HepG2 (cell line): ENCODE measurements around the gene GLYR1. TPM values are rescaled to one million over a fixed set of nuclear protein-coding genes. Genes with fewer than 3 reads are reported as not detected.
A peak's percentile ranks its signal among the peaks of the same experiment; 100 is the strongest.

ENCODE experiments used
- BCL6 ChIP-seq: IDR thresholded peaks from 2 replicates; pipeline ENCODE4 v1.6.1; 2016; ENCODE audit warnings: missing genetic modification reagents, missing compliant biosample characterization
- BRD4 ChIP-seq: sonication (generic); formaldehyde crosslinking; IDR thresholded peaks from 2 replicates; pipeline ENCODE4 v1.4.0; 2020; ENCODE audit warnings: missing genetic modification reagents
- CEBPG ChIP-seq: IDR thresholded peaks from 2 replicates; pipeline ENCODE4 v1.6.1; 2016
- ERF ChIP-seq: IDR thresholded peaks from 2 replicates; pipeline ENCODE4 v1.6.1; 2018; ENCODE audit warnings: missing biosample characterization, missing genetic modification reagents
- ETV6 ChIP-seq: sonication (generic); formaldehyde crosslinking; conservative IDR thresholded peaks from 2 replicates; pipeline ENCODE4 v1.4.0; 2020; ENCODE audit warnings: missing genetic modification reagents
- HHEX ChIP-seq: IDR thresholded peaks from 2 replicates; pipeline ENCODE4 v1.6.1; 2016; ENCODE audit warnings: control low read depth
- KDM1A ChIP-seq: IDR thresholded peaks from 2 replicates; pipeline ENCODE4 v1.6.1; 2016; ENCODE audit warnings: missing compliant biosample characterization
- KLF12 ChIP-seq: sonication (generic); formaldehyde crosslinking; IDR thresholded peaks from 2 replicates; pipeline ENCODE4 v1.4.0; 2020; ENCODE audit warnings: missing genetic modification reagents, borderline replicate concordance
- MATR3 ChIP-seq: sonication (generic); formaldehyde crosslinking; IDR thresholded peaks from 2 replicates; pipeline ENCODE4 v1.4.0; 2020; ENCODE audit warnings: missing genetic modification reagents
- MBNL3 ChIP-seq: fragments of 250-450 bp; sonication (Bioruptor Pico); conservative IDR thresholded peaks from 2 replicates; pipeline ENCODE4 v1.8.0; 2022; ENCODE audit warnings: mild to moderate bottlenecking, inconsistent platforms
- MED1 ChIP-seq: sonication (generic); formaldehyde crosslinking; IDR thresholded peaks from 2 replicates; pipeline ENCODE4 v1.4.0; 2020; ENCODE audit warnings: missing genetic modification reagents
- MEIS2 ChIP-seq: sonication (generic); formaldehyde crosslinking; IDR thresholded peaks from 2 replicates; pipeline ENCODE4 v1.9.0; 2021; ENCODE audit warnings: mild to moderate bottlenecking, missing genetic modification reagents
- SIX4 ChIP-seq: sonication (generic); formaldehyde crosslinking; IDR thresholded peaks from 2 replicates; pipeline ENCODE4 v1.4.0; 2020; ENCODE audit warnings: missing genetic modification reagents
- TBL1XR1 ChIP-seq: fragments of 150-350 bp; IDR thresholded peaks from 2 replicates; pipeline ENCODE4 v1.6.1; 2014; ENCODE audit warnings: borderline replicate concordance, low read length; ENCODE audit not compliant: partially characterized antibody
- ZNF20 ChIP-seq: sonication (generic); formaldehyde crosslinking; IDR thresholded peaks from 2 replicates; pipeline ENCODE4 v1.4.0; 2020; ENCODE audit warnings: mild to moderate bottlenecking, moderate library complexity, missing genetic modification reagents
- ZNF562 ChIP-seq: sonication (generic); formaldehyde crosslinking; IDR thresholded peaks from 2 replicates; pipeline ENCODE4 v1.8.0; 2022; ENCODE audit warnings: missing genetic modification reagents, borderline replicate concordance
- ZNF564 ChIP-seq: sonication (generic); formaldehyde crosslinking; IDR thresholded peaks from 2 replicates; pipeline ENCODE4 v1.8.1; 2023; ENCODE audit warnings: mild to moderate bottlenecking, missing genetic modification reagents
- ZNF644 ChIP-seq: IDR thresholded peaks from 2 replicates; pipeline ENCODE4 v1.6.1; 2016; ENCODE audit warnings: low read depth
- ZNF790 ChIP-seq: sonication (generic); formaldehyde crosslinking; IDR thresholded peaks from 2 replicates; pipeline ENCODE4 v1.8.0; 2022; ENCODE audit warnings: missing genetic modification reagents, mild to moderate bottlenecking, borderline replicate concordance
- ZNF891 ChIP-seq: sonication (generic); formaldehyde crosslinking; IDR thresholded peaks from 2 replicates; pipeline ENCODE4 v1.5.0; 2020; ENCODE audit warnings: mild to moderate bottlenecking, missing genetic modification reagents
- polyA plus RNA-seq, 8 experiments: library from polyadenylated mRNA; depleted of rRNA in 3 of 8; stranded (reverse) in 7 of 8; unstranded in 1 of 8; fragments of >200 nt; fragmentation: Illumina TruSeq in 4 of 8; extraction: Trizol in 4 of 8; gene quantifications; 2 replicates each; pipeline versions ENCODE4 v1.2.1 to v1.2.3, GENCODE V29; 2011 to 2016; ENCODE audit warnings: low read depth in 4 of 8, missing spikeins in 1 of 8, mixed read lengths in 1 of 8; ENCODE audit not compliant: insufficient read depth in 1 of 8
- total RNA-seq, 5 experiments: library from RNA; depleted of rRNA; stranded (reverse); fragments of >200 nt; fragmentation: Illumina TruSeq; extraction: Trizol; gene quantifications; 2 replicates each; pipeline ENCODE4 v1.2.3, GENCODE V29; 2016; ENCODE audit warnings: low read depth in 1 of 5
- TF ChIP-seq, protein P1 (sequence below): sonication (generic); formaldehyde crosslinking; IDR thresholded peaks from 2 replicates; pipeline ENCODE4 v1.4.0; 2020; ENCODE audit warnings: missing genetic modification reagents
- TF ChIP-seq, protein P2 (sequence below): sonication (generic); formaldehyde crosslinking; IDR thresholded peaks from 2 replicates; pipeline ENCODE4 v1.8.0; 2022; ENCODE audit warnings: missing genetic modification reagents, mild to moderate bottlenecking, borderline replicate concordance
- TF ChIP-seq, protein P3 (sequence below): IDR thresholded peaks from 2 replicates; pipeline ENCODE4 v1.6.1; 2012; ENCODE audit warnings: inconsistent platforms
- TF ChIP-seq, protein P4 (sequence below): IDR thresholded peaks from 2 replicates; pipeline ENCODE4 v1.6.1; 2016; ENCODE audit warnings: low read depth, control low read depth
- TF ChIP-seq, protein P5 (sequence below): conservative IDR thresholded peaks from 2 replicates; pipeline ENCODE4 v1.6.1; 2018; ENCODE audit warnings: missing genetic modification reagents

The GLYR1 gene
- total and polyA plus RNA-seq, 2 of the 13 experiments (the other 11 are each of a cell fraction or from before 2014, with no cell fraction given): 28.3 to 48.7 TPM

DNA sequence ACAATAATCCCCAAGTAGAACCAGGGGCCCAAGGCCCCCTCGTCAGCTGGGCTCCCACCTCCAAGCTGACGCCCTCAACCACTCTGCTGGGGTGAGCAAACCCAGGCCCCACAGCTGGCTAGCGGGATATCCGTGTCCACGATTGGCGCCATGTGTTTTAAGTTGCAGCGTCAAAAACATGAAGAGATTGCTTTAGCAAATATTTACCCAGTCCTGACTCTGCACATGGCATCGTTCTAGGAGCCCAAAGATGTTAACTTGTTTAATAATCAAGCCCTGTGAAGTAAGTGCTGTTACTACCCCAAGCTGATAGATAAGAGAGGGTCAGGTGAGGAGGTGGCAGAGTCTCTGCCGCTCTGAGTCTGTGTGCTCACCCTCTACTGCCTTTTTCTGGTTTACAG is 58.6 kb downstream of the GLYR1 start (continued):
- TF ChIP-seq, protein P1, sequence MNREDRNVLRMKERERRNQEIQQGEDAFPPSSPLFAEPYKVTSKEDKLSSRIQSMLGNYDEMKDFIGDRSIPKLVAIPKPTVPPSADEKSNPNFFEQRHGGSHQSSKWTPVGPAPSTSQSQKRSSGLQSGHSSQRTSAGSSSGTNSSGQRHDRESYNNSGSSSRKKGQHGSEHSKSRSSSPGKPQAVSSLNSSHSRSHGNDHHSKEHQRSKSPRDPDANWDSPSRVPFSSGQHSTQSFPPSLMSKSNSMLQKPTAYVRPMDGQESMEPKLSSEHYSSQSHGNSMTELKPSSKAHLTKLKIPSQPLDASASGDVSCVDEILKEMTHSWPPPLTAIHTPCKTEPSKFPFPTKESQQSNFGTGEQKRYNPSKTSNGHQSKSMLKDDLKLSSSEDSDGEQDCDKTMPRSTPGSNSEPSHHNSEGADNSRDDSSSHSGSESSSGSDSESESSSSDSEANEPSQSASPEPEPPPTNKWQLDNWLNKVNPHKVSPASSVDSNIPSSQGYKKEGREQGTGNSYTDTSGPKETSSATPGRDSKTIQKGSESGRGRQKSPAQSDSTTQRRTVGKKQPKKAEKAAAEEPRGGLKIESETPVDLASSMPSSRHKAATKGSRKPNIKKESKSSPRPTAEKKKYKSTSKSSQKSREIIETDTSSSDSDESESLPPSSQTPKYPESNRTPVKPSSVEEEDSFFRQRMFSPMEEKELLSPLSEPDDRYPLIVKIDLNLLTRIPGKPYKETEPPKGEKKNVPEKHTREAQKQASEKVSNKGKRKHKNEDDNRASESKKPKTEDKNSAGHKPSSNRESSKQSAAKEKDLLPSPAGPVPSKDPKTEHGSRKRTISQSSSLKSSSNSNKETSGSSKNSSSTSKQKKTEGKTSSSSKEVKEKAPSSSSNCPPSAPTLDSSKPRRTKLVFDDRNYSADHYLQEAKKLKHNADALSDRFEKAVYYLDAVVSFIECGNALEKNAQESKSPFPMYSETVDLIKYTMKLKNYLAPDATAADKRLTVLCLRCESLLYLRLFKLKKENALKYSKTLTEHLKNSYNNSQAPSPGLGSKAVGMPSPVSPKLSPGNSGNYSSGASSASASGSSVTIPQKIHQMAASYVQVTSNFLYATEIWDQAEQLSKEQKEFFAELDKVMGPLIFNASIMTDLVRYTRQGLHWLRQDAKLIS (CRISPR knock-in tag): no peak
- no peak for TF ChIP-seq ZNF20
- TF ChIP-seq KLF12 (CRISPR knock-in tag): no peak
- TF ChIP-seq MBNL3 (CRISPR knock-in tag): no peak
- no peak for TF ChIP-seq SIX4 (CRISPR knock-in tag)
- TF ChIP-seq, protein P2, sequence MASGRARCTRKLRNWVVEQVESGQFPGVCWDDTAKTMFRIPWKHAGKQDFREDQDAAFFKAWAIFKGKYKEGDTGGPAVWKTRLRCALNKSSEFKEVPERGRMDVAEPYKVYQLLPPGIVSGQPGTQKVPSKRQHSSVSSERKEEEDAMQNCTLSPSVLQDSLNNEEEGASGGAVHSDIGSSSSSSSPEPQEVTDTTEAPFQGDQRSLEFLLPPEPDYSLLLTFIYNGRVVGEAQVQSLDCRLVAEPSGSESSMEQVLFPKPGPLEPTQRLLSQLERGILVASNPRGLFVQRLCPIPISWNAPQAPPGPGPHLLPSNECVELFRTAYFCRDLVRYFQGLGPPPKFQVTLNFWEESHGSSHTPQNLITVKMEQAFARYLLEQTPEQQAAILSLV: no peak
- 0 out of 2 replicates have a peak, but pooled peaks have one; percentile 29 for TF ChIP-seq HHEX (CRISPR knock-in tag)
- 0 out of 2 replicates have a peak, but pooled peaks have one; percentile 24 for TF ChIP-seq CEBPG (CRISPR knock-in tag)
- no peak for TF ChIP-seq ZNF644 (CRISPR knock-in tag)
- TF ChIP-seq MATR3: no peak
- TF ChIP-seq ZNF790 (CRISPR knock-in tag): no peak
- no peak for TF ChIP-seq BRD4 (CRISPR knock-in tag)
- TF ChIP-seq TBL1XR1: no peak
- no peak for TF ChIP-seq KDM1A (CRISPR knock-in tag)
- no peak for TF ChIP-seq MEIS2 (CRISPR knock-in tag)
- TF ChIP-seq ZNF562 (CRISPR knock-in tag): no peak
- no peak for TF ChIP-seq ZNF564 (CRISPR knock-in tag)
- TF ChIP-seq, protein P3, sequence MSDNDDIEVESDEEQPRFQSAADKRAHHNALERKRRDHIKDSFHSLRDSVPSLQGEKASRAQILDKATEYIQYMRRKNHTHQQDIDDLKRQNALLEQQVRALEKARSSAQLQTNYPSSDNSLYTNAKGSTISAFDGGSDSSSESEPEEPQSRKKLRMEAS: peak; percentile 29; the same call in 1 of the 2 replicates
- TF ChIP-seq ZNF891: peak; percentile 15; the same call in 1 of the 2 replicates
- no peak for TF ChIP-seq ETV6 (CRISPR knock-in tag)
- TF ChIP-seq, protein P4, sequence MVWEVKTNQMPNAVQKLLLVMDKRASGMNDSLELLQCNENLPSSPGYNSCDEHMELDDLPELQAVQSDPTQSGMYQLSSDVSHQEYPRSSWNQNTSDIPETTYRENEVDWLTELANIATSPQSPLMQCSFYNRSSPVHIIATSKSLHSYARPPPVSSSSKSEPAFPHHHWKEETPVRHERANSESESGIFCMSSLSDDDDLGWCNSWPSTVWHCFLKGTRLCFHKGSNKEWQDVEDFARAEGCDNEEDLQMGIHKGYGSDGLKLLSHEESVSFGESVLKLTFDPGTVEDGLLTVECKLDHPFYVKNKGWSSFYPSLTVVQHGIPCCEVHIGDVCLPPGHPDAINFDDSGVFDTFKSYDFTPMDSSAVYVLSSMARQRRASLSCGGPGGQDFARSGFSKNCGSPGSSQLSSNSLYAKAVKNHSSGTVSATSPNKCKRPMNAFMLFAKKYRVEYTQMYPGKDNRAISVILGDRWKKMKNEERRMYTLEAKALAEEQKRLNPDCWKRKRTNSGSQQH (CRISPR knock-in tag): no peak
- peak; percentile 42 for TF ChIP-seq BCL6 (CRISPR knock-in tag)
- TF ChIP-seq ERF (CRISPR knock-in tag): no peak
- 0 out of 2 replicates have a peak, but pooled peaks have one; percentile 20 for TF ChIP-seq MED1
- TF ChIP-seq, protein P5, sequence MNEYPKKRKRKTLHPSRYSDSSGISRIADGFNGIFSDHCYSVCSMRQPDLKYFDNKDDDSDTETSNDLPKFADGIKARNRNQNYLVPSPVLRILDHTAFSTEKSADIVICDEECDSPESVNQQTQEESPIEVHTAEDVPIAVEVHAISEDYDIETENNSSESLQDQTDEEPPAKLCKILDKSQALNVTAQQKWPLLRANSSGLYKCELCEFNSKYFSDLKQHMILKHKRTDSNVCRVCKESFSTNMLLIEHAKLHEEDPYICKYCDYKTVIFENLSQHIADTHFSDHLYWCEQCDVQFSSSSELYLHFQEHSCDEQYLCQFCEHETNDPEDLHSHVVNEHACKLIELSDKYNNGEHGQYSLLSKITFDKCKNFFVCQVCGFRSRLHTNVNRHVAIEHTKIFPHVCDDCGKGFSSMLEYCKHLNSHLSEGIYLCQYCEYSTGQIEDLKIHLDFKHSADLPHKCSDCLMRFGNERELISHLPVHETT: no peak
